Measurements from ENCODE around the gene COX15. TPM values are rescaled to one million over a fixed set of nuclear protein-coding genes. Genes with fewer than 3 reads are reported as not detected.

COX15 gene
- total and polyA plus RNA-seq, 2 of the 4 experiments (the other 2 are of a cell fraction) = 18.9 to 40.1 TPM

GRCh38 chr10:99682752-99683151, 49.2 kb downstream of the COX15 start:
- dilution Hi-C loops (cut with HindIII; ENCODE audit: low sequenced_read_pairs, unreplicated experiment) = no loop called here
- ATAC-seq (ENCODE audit: low read depth) = no peak
- no CpG with 5 or more reads among the region's 1 CpG for WGBS, 2 experiments (ENCODE audit: extremely low coverage in 2 of 2, insufficient read length in 1 of 2)

More at GRCh38 chr10:99682752-99683151, 49.2 kb downstream of the COX15 start:
- H3K79me1 ChIP-seq (ENCODE audit: low read depth in 1 of 2, low read length in 2 of 2) = peaks cover 15% of the 10 kb centered on the region in 2 experiments
- no TSS peak for BruUV-seq (replicated peaks)
- H3K4me1 ChIP-seq (ENCODE audit: control insufficient read depth, insufficient read depth, low read length) = peaks cover 7% of the 10 kb centered on the region
- H2AFZ ChIP-seq (replicated peaks; ENCODE audit: low read length, poor library complexity) = no peak overlapping the region
- no peak overlapping the region for H3K23ac ChIP-seq (ENCODE audit: low read depth, low read length)
- H2BK20ac ChIP-seq (ENCODE audit: low read depth, low read length) = no peak overlapping the region
- no peak overlapping the region for H3K4ac ChIP-seq (ENCODE audit: low read depth, low read length)
- H2BK15ac ChIP-seq (ENCODE audit: low read depth, low read length) = no peak overlapping the region
- intact Hi-C loops (cut with micrococcal nuclease) = no loop called here
- H3K14ac ChIP-seq (replicated peaks; ENCODE audit: low read depth, low read length) = no peak overlapping the region
- no peak overlapping the region for H3K27ac ChIP-seq (ENCODE audit: insufficient read depth, low read length)
- no peak overlapping the region for H2AK5ac ChIP-seq (ENCODE audit: low read depth, low read length)
- TF ChIP-seq BHLHE40 (IDR thresholded peaks at IDR 0.05; ENCODE audit: low read depth, low read length) = no peak
- TF ChIP-seq FOS (IDR thresholded peaks at IDR 0.05; ENCODE audit: low read depth, low read length) = no peak
- no peak for TF ChIP-seq SMC3 (IDR thresholded peaks at IDR 0.05; ENCODE audit: low read depth, low read length)
- TF ChIP-seq CEBPB (IDR thresholded peaks at IDR 0.05; ENCODE audit: low read depth, low read length) = no peak
- no peak for TF ChIP-seq NFE2L2 (IDR thresholded peaks at IDR 0.05; ENCODE audit: low read depth, low read length)
- TF ChIP-seq RAD21 (IDR thresholded peaks at IDR 0.05; ENCODE audit: low read length) = no peak
- no peak for TF ChIP-seq RCOR1 (IDR thresholded peaks at IDR 0.05; ENCODE audit: insufficient replicate concordance, low read length)
- no peak overlapping the region for H3K4me2 ChIP-seq (ENCODE audit: low read depth, low read length)
- H3K9me1 ChIP-seq (ENCODE audit: insufficient read depth, low read length) = peaks cover 5% of the 10 kb centered on the region
- no peak overlapping the region for H2BK120ac ChIP-seq (ENCODE audit: low read depth, low read length)
- in situ Hi-C loops (cut with MboI; ENCODE audit: low sequenced_read_pairs) = no loop called here
- no peak overlapping the region; the same call in 1 of the 2 replicates for H4K5ac ChIP-seq (ENCODE audit: low read depth, low read length)
- no peak overlapping the region for H2AK9ac ChIP-seq (replicated peaks; ENCODE audit: low read depth, low read length, poor library complexity)
- no peak overlapping the region for H2BK5ac ChIP-seq (ENCODE audit: low read depth, low read length, poor library complexity, severe bottlenecking)
- H3K36me3 ChIP-seq (ENCODE audit: control insufficient read depth, insufficient read depth, low read length) = peaks cover 28% of the 10 kb centered on the region
- H3K9ac ChIP-seq (ENCODE audit: low read depth, low read length) = no peak overlapping the region
- H3K18ac ChIP-seq (ENCODE audit: low read depth, low read length) = no peak overlapping the region
- no peaks in the 10 kb centered on the region for H4K20me1 ChIP-seq (ENCODE audit: insufficient read depth, low read length)
- no peak overlapping the region for H4K8ac ChIP-seq (ENCODE audit: low read depth in 2 of 2, low read length in 2 of 2)
- ChIA-PET POLR2A (ENCODE audit: unreplicated experiment) (no interaction called here), CTCF (interaction anchor here (0.6 kb wide), 1 partner anchor 282 kb away, joined by 3 read pairs; no protein-coding TSS in a partner anchor)
- H3K56ac ChIP-seq (ENCODE audit: extremely low read depth, insufficient read depth, low read length) = no peak overlapping the region
- no peak overlapping the region for H4K91ac ChIP-seq (ENCODE audit: insufficient read depth, low read depth, low read length)
- H3K9me3 ChIP-seq (ENCODE audit: control insufficient read depth, insufficient read depth, low read length) = no peaks in the 10 kb centered on the region
- no peaks in the 10 kb centered on the region for H3K27me3 ChIP-seq (ENCODE audit: control insufficient read depth, insufficient read depth, low read length)
- no peak for DNase-seq
- H3K4me3 ChIP-seq (ENCODE audit: insufficient read depth, low read depth, low read length) = no peak overlapping the region

Other genes with a start within 250 kb of the COX15 start
- not detected in 2 replicates for gene NKX2-3, start 199.2 kb downstream of the COX15 start, total RNA-seq (2012; rRNA removed)
- gene NKX2-3, start 199.2 kb downstream of the COX15 start, polyA plus RNA-seq (2012; rRNA removed) = not detected in 2 replicates
- 9.2 and 13.1 TPM in 2 replicates for gene SLC25A28, start 111.7 kb downstream of the COX15 start, total RNA-seq (2012; rRNA removed)
- 26.3 and 29.8 TPM in 2 replicates for gene SLC25A28, start 111.7 kb downstream of the COX15 start, polyA plus RNA-seq (2012; rRNA removed)
- gene ENTPD7, start 72.6 kb downstream of the COX15 start, total RNA-seq (2012; rRNA removed) = 20.0 and 23.3 TPM in 2 replicates
- gene ENTPD7, start 72.6 kb downstream of the COX15 start, polyA plus RNA-seq (2012; rRNA removed) = 6.5 and 8.0 TPM in 2 replicates
- gene CUTC, start 107 bp upstream of the COX15 start, total RNA-seq (2012; rRNA removed) = 7.0 and 17.2 TPM in 2 replicates
- gene CUTC, start 107 bp upstream of the COX15 start, polyA plus RNA-seq (2012; rRNA removed) = 9.1 and 10.2 TPM in 2 replicates
- gene ABCC2, start 50.5 kb upstream of the COX15 start, total RNA-seq (2012; rRNA removed) = 0.28 and 0.36 TPM in 2 replicates
- 0.21 and 0.22 TPM in 2 replicates for gene ABCC2, start 50.5 kb upstream of the COX15 start, polyA plus RNA-seq (2012; rRNA removed)